ENCODE measurements around the gene PRSS56.

The PRSS56 gene

DNA sequence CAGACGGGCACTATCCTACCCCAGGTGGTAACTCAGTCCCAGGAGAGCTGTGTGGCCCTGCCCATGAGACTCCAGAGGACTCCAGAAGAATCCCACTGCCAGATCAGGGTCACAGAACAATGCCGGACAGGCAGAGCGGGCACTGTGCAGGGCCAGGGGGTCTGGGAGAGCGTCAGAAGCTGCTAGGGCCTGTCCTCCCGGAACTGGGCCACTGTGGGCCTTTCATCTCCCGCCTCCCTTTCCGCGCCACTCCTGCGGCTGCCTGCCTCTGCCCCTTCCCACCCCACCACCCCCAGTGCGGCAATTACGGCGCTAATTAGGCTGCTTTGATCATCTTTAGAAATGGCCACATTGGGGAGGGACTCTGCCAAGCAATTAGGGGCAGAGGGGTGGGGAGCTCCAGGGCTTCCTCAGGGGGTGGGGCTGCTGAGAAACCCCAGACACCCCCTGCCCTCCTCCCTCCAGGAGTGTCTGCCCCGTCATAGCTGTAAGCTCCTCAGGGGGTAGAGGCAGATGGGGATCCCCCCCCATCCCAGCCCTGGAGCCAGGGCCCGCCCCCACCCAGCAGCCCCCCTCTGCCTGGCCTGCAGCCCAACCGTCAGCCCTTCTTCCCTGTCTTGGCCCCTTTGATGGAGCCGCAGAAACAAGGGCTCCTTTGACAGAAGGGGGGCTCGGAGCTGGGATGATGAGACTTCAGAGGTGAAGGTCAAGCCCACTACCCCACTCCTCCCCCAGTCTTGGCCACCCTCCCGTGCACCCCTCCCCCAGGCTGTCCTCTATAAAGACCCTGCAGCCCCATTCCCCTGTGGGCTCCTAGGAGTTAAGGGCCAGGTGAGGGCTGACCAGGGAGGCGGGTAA, at the start of gene PRSS56:
Gene PRSS56, plus strand, starts transcription at position 808 of the 858 bp plus-strand sequence. CDS start 211 bp downstream, outside the sequence.
- no peak for DNase-seq

DNA sequence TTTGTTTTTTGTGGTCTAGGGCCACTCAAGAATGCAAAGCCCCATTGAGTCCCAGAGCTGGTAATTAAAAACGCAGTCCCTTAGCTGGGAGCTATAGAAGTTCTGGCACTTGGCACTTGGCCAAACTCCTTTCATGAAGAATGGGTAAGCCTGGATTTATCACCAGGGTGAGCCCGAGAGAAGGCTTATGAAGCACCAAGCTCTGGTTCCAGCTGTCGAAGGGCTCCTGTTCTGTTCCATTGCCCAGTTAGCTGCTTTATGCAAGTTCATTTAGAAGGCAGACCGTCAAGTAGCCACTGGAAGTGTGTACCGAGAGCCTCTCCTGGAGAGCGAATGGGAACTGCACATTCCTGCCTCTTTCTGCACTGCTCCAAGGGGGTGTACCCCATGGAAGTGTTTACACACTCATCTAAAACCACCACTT, 46.7 kb upstream of the PRSS56 start:
- DNase-seq = no peak

DNA sequence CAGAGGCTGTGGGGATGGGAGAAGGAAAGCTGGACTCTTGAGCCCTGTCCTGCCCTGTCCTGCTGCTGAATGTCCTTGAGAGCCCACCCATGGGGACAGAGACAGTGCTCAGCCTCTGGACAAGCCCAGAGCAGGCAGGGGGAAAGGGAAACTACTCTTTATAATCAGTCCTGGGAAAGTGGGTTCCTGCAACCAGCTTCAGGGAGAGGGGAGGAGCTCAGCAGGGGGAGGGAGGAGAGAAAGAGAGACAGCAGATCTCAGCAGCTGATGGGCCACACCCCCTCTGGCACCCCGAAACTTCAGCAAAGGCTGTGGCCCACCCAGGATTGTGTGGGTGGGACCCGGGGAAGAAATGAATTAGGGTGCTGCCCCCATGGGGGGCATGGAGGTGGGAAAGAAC, 44.1 kb upstream of the PRSS56 start:
- no peak for DNase-seq

DNA sequence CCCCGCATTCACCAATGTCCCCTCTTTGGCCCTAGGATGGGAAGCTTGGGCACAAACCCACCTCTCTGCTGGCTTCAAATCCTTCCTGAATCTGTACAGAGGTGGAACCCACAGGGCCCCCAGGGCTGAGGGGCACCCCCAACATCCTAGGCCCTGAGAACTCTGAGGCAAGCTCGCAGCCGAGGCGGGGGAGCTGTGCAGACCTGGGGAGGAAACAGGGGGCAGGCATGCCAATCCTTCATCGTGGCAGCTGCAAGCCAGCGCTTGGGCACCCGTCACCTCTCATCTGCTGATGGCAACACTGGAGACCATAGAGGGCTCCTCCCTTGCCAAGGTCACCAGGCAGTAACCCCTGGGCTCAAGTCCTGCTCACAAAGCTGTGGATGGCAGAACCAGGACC, 43.4 kb upstream of the PRSS56 start:
- DNase-seq = peak; percentile 58

DNA sequence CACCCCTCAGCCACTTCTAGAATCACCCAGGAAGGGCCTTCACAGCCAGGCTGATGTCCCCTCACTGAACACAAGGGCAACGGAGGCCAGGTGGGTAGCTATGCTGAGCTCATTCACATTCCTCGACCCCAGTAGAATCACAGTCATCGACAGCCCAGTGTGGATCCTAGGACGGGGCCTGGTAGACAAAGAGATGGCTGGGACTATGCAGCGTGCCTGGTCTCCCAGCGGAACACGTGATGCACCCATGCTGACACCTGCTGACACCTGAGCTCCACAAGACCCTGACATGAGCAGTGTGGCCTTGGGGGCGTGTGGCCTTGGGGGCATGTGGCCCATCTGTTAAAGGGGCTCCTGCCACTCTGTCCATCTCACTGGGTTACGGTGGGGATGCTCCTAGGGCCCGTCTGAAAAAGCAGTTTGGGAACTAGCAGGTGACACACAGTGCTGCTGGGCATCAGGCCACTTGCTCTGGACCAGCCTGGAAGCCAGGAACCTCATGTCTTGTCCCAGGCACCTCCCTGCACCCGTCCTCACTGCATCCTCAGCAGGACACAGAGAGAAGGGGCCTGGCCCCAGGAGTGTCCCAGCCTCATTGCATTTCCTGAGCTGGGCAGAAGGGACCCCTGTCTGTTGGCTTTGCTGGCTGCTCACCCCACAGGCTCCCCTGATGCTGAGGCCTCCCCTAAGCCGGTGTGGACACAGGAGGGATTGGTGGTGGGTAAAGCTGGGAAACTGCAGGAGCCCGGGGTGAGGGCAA, 42.3 kb upstream of the PRSS56 start:
- DNase-seq = peak; percentile 56

DNA sequence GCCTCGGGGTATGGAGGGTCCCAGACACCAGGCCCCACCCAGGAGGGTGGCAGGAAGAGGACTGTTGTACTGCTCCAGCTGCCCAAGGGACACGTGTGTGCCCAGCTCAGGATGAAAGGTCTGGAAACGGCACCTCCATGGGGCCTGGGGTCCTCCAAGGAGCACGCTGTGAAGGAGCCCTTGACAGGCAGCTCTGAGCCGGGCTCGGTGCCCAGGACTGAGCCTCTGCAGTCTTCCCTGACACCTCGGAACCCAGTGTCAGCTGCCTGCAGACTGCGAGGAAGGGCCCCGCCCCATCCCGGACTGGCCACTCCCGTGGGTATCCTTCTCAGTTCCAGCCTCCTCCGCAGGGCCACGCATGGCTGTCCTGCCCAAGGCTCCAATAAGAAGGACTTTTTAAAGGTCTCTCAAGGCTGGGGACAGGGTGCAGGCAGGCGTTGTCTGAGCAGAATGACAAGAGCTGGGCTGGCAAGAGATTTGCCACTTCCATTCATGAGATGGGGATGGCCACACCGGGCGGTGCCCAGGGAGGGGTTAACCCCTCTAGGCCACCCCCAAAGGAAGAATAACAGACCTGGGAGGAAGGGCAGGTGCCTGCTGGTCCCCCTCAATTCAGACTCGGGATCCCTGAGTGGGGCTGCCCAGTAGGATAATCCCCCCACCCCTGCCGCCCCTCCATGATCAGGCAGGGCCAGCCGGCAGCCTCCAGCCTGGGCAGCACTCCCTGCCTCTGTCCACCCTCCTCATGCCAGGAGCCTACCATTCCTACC, 41.4 kb upstream of the PRSS56 start:
- DNase-seq = peak; percentile 50

DNA sequence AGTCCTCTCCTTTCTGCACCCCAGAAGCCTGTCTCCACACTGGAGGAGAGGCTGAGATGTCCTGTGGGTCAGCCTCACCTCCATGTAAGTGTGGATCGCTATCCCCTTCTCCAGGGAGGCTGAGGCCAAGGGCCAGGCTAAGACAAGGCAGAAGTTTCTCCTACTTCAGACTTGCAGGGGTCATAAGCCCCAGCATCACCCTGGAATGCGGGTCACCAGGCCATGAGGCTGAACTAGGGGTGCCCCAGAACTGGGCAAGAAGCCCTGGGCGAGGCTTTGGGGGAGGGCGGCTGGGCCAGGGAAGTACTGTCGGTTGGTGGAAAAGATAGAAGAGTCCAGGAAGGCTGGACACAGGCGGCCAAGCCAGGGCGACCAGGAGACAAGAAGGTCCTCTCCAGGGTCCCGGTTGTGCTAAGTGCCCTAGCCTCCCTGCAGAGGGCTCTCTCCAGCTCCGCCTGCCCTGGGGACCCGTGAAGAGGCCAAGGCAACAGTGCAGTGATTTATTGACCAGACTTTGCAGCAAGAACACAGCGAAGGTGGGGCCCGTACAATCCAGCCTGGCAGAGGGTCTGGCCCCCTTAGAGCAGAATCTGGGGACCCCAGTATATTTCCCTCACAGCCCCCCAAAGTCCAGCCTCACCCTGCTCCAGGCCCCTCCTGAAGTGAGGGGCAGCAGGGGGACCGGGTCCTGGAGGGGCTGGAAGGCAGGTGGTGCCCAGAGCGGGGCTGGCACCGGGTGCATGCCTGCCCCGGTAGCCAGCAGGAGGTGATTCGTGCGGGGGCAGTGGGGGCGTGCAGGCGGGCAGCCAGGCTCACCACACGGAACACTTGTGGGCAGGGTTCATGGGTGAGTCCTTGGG, 40.6 kb upstream of the PRSS56 start:
- DNase-seq = no peak

DNA sequence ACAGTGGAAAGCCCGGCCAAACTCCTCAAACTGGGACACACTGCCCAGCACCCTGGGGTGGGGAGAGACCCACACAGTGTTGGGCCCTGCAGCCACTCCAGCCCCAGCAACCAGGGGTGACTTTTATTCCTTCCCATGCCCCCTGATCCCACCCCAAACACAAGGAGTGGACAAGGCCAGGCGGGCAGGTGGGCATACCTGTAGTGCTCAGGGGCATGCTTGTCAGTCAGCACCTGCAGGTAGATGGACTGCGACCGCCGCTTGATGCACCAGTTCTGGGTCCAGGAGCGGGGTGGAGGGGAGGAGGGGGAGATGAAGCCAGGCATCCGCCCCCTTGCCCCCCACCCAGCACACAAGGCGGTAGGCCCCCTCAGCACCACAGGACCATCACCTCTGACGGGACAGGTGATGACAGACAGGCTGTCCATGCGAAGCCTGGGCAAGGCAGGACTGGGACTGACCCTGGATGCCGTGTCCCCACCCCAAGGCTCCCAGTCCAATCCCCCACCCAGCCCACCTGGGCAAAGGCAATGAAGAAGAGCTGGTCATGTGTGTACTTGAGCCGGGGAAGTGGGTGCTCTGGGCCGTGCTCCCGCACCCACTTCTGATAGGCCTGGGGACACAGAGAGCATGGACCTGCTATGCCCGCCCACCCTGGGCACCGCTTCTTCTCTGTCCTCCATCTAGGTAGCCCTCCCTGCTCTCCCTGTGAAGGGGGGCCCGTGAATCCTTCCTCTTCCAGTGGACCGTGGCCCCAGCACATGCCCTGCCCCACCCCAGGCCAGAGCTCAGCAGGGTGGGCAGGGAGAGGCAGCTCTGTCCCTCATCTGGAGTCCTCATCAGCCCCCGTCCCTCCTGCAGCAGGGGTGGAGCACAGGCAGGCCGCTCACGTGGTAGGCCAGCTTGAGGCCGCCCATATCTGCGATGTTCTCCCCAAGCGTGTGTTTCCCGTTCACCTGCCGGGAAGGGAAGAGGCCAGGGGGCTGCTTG, 39.7 kb upstream of the PRSS56 start:
- DNase-seq = peak; percentile 41

DNA sequence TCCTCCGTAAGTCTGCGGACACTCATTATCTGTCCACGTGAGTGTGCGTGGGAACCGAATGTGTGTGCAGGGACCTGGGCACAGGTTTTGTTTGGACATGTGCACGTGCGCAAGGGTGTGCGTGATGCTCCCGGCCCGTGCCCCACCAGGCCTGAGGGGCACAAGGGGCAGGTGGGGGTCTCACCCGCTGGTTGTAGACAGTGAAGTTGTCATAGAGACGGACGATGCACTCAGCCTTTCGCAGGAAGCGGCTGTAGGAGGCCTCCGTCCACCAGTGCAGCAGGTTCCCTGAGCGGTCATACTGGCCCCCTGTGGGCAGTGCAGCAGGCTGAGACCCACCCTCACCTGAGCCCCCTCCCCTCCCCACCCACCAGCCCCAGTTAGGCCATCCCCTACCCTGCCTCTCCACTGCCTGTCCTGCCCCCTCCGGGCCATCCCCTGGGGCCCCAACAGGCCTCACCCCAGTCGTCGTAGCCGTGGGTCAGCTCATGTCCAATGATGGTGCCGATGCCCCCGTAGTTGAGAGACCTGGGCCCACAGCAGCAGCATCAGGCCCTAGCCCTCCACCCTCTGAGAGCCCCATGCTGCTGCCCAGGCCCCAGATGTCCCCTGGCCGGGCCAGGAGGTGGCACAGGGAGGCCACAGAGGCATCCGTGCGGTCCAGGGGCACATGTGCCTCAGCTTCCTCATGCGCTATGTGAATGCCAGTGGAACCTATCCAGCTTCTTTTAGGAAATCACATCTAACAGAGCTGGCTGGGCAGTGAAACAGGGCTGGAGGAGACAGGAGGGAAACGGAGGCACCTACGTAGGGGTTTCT, 38.7 kb upstream of the PRSS56 start:
- peak; percentile 45 for DNase-seq

DNA sequence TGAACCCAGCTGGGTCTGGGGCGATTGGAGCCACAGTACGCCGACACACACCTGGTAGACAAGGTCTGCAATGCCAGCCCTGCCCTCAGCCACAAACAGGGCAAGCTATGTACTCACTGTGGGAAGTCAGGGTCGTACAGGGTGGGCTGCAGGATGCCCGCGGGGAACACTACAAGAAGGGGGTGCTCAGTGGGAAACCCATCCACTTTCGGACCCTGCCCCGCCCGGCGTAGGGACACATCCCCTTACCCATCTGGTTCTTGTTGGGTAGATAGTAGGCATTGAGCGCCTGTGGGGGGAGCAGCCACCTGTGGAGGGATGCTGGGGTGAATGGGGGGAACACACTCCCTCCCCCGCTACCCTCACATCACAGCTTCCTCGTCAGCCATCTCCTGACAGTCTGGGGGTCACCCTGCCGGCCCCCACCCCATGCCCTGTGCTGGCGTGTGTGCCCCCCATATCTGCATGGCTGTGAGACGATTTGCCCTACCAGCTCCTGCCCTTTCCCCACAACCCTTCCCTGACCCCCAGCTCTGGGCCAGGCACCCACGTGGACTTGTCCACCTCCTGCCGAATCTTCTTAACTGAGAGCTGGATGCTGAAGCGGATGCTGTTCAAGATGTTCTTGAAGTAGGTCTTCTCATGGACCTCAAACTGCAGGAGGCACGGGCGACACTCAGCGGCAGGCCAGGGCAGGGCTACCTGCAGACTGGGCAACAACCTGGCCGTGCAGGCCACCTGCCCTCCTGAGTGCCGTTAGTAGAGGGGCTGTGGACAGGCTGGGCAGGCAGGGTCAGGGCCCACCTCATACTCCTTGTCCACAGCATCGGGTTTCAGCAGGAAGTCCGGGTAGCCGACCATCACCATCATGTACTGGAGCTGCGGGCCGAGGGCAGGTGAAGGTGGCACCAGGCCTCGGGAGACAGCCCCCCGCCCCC, 37.6 kb upstream of the PRSS56 start:
- DNase-seq = peak; percentile 46

DNA sequence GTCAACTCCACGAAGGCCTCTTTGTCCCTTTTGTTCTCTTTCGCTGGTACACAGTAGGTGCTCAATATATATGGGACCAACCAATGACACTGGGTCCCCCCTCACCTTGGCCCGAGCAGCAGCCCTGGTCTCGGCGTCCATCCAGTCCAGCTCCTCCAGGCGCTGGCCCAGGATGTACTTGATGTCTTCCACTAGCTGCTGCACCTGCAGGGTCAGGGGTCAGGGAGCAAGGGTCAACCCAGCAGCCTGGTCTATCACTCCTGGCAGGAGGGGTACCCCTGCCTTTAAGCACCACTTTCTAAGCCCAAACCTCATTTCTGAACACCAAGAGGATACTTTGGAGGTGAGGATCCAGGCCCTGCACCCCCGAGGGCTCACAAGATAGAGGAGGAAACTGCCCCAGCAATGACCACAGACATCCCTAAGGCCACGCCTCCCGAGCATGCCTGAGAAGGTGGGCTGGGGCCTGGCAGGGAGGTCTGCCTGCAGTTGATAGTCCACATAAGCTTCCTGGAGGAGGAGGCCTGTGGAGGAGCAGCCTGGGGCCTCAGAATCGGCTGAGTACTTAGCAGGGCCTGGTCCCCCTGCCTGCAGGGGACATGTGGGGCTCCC, 36.8 kb upstream of the PRSS56 start:
- DNase-seq = peak; percentile 55

DNA sequence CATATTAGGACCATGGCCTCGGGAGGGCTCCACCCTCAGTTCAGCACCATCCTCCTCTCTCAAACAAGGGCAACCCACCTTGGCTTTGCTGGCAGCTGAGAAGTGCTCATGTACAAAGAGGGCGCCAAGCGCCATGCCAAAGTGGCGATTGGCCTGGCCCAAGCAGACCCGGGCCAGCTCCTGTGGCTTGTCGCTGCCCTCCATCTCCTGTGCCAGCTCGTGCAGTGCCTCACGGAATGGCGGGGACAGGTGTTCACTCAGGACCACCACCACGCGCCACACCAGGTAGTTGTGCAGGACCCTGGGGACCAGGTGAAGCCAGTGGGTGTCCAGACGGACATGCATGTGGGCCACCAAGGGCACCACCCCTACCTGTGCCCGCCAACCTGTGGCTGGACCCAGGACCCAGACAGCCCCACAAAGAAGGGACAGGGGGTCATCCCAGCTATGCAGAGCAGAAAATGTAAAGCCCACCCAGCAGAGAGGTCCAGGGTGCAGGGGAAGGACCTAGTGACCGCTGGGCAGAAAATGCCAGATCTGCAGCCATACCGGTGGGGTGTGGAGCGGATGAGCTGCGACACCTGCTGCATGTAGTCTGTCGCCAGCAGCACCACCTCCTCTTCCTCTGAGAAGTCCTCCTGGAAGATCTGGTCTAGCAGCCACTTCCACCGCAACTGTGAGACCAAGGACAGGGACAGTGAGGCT, 36.1 kb upstream of the PRSS56 start:
- peak; percentile 61 for DNase-seq

DNA sequence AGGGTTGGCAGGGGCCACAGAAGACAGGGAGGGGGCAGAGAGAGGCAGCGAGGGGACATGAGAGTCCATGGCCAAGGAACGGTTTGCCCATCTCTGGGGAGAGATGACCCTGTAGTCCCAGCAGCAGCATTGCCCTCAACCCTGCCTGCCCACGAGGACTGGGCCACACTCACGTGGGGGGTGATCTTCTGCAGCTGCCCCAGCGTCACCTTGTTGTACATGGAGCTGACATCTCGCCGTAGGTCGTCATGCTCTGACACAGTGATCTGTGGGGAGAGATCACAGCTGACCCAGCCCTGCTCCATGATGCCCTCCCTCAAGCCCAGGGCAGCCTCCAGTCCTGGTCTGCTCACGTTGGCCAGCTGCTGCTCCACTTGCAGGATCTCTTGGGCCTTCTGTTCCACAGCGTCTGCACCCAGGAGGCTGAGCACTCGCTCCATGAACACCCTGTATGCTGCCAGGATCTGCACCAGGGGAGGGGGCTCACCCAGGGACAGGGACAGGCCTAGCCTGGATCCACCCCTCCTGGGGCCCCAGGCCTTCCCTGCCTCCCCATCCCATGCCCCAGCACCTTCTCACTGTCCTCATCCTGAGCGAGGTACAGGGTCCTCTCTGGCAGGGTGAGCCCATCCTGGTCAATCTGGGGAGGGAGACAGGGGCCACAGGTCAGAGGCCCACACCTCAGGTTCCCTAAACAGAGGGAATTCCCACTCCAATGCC, 35.4 kb upstream of the PRSS56 start:
- peak; percentile 49 for DNase-seq

DNA sequence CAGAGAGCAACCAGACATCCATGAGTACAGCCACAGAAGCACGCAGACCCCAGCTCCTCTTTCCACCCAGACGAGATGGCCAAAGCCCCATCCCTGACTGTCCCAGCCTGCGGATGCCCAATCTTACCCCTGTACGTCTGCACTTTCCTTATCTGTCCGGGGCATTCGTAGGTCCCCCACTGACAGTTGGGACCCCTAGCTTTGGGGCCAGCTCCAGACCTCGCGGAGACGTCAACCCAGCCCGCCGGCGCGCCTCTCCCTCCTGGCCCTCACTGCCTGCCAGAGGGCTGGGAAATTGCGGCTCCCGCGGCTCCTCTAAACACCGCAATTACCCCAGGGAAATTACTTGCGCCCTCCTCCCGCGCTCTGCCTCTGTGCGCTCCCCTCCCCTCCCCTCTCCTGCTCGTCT, 34.8 kb upstream of the PRSS56 start:
- DNase-seq = no peak

DNA sequence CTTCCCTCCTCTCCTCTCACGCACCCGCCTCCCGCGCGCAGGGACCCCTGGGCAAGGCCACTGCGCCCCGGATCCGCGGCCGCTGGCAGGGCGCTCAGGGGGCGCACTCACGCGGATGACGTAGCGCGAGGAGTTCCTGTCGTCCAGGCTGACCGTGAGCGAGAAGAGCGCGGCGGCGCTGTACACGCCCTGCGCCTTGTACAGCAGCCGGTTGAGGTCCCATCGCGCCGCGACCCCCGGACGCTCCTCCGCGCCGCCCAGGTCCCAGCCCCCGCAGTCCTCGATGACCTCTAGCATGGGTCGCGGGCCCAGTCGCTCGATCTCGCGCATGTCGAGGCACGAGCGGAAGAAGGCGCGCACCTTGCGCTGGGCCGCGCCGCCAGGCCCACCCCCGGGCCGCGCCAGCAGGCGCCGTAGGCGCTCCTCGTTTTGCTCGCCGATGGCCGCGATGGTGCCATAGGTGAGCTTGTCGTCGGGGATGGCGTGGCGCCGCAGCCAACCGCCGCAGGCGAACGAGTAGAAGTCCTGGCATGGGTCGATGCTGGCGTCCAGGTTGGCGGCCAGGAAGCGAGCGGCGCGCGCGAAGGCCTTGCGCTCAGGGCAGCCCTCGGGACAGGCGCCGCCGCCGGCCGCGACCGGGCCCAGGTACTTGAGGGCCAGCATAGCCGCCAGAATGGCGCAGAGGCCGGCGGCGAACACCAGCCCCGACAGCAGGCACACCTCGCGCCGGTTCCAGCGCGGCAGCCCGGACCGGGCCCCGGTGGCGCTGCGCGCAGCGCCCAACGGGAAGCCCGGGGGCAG, 34.2 kb upstream of the PRSS56 start:
- DNase-seq = peak; percentile 47
